Brain pericyte (primary cell): ENCODE measurements around the gene CABP1.
"Not testable (repeated sequence)": the region's sequence is repeated elsewhere in the genome, so short reads cannot be mapped to it uniquely, and the experiment has no call there.

ENCODE experiments used
- DNase-seq: peaks from one replicate; pipeline ENCODE4 v3.0.0-alpha.2; 2012; ENCODE audit warnings: low read depth, low spot score

Gene CABP1

GRCh38 chr12:120666571-120667390 lies 26.4 kb downstream of the CABP1 start:
- no peak for DNase-seq

DNA sequence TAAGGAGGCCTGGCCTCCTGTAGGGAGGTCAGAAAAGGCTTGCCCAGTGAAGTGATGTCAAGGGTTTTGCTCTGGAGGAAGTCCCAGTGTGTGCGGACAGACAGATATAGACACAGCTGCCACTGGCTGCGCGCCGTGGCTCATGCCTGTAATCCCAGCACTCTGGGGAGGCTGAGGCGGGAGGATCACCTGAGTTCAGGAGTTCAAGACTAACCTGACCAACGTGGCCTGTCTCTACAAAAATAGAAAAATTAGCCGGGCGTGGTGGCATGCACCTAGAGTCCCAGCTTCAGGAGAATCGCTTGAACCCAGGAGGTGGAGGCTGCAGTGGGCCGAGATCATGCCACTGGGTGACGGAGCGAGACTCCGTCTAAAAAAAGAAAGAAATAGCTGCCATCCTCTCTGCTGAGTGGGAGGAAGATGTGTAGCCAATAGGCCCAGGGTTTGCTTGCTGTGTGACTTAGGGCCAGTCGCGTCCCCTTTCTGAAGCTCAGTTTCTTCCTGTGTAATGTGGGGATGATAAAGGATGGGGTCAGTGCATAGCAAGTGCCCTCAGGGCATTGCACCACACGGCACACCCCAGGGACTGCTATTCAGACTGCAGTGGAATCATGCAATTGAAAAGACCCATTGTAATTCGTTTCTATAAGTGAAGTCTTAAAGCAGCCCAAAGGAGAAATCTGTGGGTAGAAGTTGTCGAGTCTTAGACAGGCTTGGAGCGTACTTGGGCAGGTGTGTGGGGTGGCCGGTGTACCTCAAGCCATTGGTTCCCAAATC lies 27.9 kb downstream of the CABP1 start:
- DNase-seq = no peak

- DNase-seq = no peak
Observed at GRCh38 chr12:120668868-120669840, 28.7 kb downstream of the CABP1 start.

GRCh38 chr12:120670237-120670636 lies 29.8 kb downstream of the CABP1 start:
- DNase-seq = not testable (repeated sequence)

- DNase-seq = no peak
Observed at GRCh38 chr12:120670667-120671066, 30.2 kb downstream of the CABP1 start.

GRCh38 chr12:120674097-120674636 lies 33.7 kb downstream of the CABP1 start:
- DNase-seq = no peak

GRCh38 chr12:120677765-120678473 lies 37.5 kb downstream of the CABP1 start:
- no peak for DNase-seq

DNA sequence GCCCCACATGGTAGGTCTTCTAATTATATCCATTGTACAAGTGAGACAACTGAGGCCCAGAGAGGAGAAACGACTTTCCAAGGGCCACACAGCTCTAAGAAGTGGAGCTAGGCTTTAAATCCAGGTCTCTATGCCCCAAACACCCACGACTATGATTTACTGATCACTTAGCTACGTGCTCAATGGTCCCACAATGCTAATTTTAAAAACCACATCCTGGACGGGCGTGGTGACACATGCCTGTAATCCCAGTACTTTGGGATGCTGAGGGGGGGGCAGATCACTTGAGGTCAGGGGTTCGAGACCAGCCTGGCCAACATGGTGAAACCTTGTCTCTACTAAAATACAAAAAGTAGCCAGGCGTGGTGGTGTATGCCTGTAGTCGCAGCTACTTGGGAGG lies 38.1 kb downstream of the CABP1 start:
- no peak for DNase-seq

GRCh38 chr12:120680165-120680738 lies 39.8 kb downstream of the CABP1 start:
- DNase-seq = no peak

- no peak for DNase-seq
Observed at GRCh38 chr12:120684523-120684932, 44.1 kb downstream of the CABP1 start.

DNA sequence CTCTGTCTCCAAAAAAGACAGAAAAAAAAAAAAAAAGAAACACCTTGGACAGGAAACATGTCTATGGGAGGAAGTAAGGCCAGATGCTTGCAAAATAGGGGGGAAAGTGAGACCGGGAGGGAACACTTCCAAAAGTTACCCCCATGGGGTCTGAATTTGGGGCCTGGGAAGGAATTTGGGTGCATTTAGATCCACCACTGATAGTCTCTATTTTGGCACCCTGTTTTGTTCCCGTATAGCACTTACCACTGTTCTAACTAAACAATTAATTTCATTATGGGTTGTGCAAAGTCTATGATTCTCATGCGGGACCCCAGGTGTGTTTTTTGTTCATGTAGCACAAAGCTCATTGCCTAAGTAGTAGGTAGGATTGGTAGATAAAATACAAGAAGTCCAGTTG lies 45.1 kb downstream of the CABP1 start:
- DNase-seq = no peak

- peak; percentile 87 for DNase-seq
Observed at GRCh38 chr12:120686151-120686689, 45.8 kb downstream of the CABP1 start.

DNA sequence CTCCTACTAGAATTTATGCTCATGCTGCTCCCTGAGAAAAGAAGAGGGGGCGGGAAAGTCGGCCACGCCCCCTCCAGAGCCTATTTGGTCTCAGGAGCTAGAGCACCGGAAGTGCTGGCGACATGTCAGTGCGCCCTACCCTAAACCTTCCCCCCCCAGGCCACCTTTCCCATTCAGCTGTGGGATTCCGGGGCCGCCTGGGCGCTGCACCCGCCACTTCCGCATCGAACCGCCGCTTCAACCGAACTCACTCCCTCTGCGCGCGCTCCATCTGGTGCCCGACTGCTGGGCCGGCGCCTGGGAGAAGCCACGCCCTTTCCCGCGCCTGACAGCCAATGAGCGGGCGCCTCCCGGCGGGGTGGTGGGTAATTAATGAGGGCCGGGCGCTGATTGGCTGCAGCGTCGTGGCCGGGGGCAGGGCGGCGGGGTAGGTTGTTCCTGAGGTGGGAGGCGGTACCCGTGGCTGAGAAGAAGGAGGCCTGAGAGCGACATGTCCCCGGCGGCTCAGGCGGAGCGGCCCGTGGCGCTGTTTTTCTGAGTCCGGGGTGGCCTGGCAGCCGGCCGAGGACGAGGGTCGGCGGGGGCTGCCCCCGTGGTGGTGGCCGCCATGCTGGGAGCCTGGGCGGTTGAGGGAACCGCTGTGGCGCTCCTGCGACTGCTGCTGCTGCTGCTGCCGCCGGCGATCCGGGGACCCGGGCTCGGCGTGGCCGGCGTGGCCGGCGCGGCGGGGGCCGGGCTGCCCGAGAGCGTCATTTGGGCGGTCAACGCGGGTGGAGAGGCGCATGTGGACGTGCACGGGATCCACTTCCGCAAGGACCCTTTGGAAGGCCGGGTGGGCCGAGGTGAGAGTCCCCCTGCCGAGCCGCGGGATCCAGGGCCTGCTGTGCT lies 46.5 kb downstream of the CABP1 start, which contains the start of gene MLEC:
MLEC (plus strand) TSS at position 460 of the 888 bp plus-strand sequence; CDS start at position 608, 148 bp downstream.
- DNase-seq = peak; percentile 96

DNA sequence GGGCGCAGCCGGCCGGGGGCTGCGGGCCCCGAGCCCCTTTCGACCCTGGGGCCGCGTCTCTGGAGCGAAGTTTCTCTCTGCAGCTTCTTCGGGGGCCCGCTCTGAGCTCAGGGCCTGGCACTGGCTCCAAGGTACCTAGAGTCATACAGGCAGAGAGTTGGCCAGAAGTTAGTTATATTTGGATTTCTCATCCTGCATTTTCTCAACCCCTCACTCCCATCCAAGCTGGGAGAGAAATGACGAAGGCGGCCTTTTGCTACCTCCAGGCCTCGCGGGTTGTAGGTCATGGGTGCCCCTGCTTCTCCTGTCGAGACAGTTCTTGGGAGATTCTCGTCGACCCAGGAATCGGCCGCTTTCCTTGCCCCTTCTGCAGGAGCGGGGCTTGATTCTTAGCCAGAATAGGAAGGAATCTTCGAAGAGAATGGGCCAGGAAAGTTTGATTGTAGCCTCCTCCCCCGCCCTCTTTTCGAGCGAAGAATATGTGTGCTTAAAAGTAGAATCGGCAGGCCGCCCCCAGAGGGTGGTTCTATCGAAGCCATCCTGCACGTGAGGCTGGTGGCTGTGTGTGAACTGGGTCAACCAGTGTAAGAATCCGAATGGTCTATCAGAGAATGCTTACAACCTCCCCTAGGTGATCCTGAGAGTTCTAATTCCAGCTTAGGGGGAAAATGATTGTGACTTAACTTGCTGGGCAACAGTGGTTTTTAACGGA lies 47.3 kb downstream of the CABP1 start:
- DNase-seq = no peak

- DNase-seq = no peak
Observed at GRCh38 chr12:120688527-120689071, 48.2 kb downstream of the CABP1 start.

GRCh38 chr12:120689397-120690082 lies 49.1 kb downstream of the CABP1 start:
- DNase-seq = no peak

- no peak for DNase-seq
Observed at GRCh38 chr12:120690083-120690450, 49.6 kb downstream of the CABP1 start.
